Parathyroid adenoma (tissue), 2 donors: ENCODE data around the gene ATP5F1C.

Experiments
- H2AFZ ChIP-seq: fragments of 300-600 bp; sonication (generic); one replicate; pipeline ENCODE4 v1.7.0; 2017; ENCODE audit warnings: antibody characterized with exemption, mild to moderate bottlenecking
- H3K27ac ChIP-seq: fragments of 300-600 bp; sonication (generic); one replicate; pipeline ENCODE4 v1.7.0; 2017
- H3K27me3 ChIP-seq: fragments of 300-600 bp; sonication (generic); one replicate; pipeline ENCODE4 v1.7.0; 2017; ENCODE audit warnings: low read length; ENCODE audit not compliant: control insufficient read depth, insufficient read depth
- H3K36me3 ChIP-seq: fragments of 300-600 bp; sonication (generic); one replicate; pipeline ENCODE4 v1.7.0; 2017; ENCODE audit warnings: low read length; ENCODE audit not compliant: control insufficient read depth, insufficient read depth
- H3K4me1 ChIP-seq: fragments of 300-600 bp; sonication (generic); one replicate; pipeline ENCODE4 v1.7.0; 2017; ENCODE audit warnings: control low read depth
- H3K4me2 ChIP-seq: fragments of 300-600 bp; sonication (generic); one replicate; pipeline ENCODE4 v1.7.0; 2017; ENCODE audit warnings: low read length
- H3K4me3 ChIP-seq: fragments of 300-600 bp; sonication (generic); one replicate; pipeline ENCODE4 v1.7.0; 2017; ENCODE audit warnings: low read depth, low read length
- H3K79me2 ChIP-seq: fragments of 300-600 bp; sonication (generic); one replicate; pipeline ENCODE4 v1.7.0; 2017; ENCODE audit warnings: control low read depth
- H3K9ac ChIP-seq: fragments of 300-600 bp; sonication (generic); one replicate; pipeline ENCODE4 v1.7.0; 2017; ENCODE audit warnings: mild to moderate bottlenecking
- H3K9me3 ChIP-seq: fragments of 300-600 bp; sonication (generic); one replicate; pipeline ENCODE4 v1.7.0; 2017; ENCODE audit warnings: low read length; ENCODE audit not compliant: control insufficient read depth
- TF ChIP-seq, protein P1 (sequence below): fragments of 300-600 bp; sonication (generic); IDR thresholded peaks from one replicate; pipeline ENCODE4 v1.7.0; 2017; ENCODE audit warnings: antibody characterized with exemption, mild to moderate bottlenecking
- donor health status: primary hyperparathyroidism.

ATP5F1C gene

DNA sequence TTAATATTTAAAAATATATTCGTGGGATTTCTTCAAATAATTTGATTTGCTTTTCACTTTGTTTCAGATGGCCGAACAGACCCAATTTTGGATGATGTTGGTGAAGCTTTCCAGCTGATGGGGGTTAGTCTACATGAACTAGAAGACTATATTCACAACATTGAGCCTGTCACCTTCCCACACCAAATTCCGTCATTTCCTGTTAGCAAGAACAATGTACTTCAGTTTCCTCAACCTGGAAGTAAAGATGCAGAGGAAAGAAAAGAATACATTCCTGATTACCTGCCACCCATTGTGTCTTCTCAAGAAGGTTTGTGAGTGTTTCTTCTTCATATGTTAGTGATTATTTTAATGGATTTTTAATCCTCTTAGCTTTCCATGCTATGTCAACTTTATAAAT lies 36.3 kb downstream of the ATP5F1C start:
- Histone ChIP-seq H3K79me2 (peaks cover 50% of the 10 kb centered on the region), H2AFZ (no peak overlapping the region), H3K4me3 (no peak overlapping the region), H3K36me3 (no peaks in the 10 kb centered on the region), H3K27me3 (no peaks in the 10 kb centered on the region), H3K9ac (no peak overlapping the region), H3K4me2 (no peak overlapping the region), H3K27ac (no peak overlapping the region), H3K9me3 (no peaks in the 10 kb centered on the region), H3K4me1 (no peaks in the 10 kb centered on the region)
- TF ChIP-seq, protein P1, sequence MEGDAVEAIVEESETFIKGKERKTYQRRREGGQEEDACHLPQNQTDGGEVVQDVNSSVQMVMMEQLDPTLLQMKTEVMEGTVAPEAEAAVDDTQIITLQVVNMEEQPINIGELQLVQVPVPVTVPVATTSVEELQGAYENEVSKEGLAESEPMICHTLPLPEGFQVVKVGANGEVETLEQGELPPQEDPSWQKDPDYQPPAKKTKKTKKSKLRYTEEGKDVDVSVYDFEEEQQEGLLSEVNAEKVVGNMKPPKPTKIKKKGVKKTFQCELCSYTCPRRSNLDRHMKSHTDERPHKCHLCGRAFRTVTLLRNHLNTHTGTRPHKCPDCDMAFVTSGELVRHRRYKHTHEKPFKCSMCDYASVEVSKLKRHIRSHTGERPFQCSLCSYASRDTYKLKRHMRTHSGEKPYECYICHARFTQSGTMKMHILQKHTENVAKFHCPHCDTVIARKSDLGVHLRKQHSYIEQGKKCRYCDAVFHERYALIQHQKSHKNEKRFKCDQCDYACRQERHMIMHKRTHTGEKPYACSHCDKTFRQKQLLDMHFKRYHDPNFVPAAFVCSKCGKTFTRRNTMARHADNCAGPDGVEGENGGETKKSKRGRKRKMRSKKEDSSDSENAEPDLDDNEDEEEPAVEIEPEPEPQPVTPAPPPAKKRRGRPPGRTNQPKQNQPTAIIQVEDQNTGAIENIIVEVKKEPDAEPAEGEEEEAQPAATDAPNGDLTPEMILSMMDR: no peak

DNA sequence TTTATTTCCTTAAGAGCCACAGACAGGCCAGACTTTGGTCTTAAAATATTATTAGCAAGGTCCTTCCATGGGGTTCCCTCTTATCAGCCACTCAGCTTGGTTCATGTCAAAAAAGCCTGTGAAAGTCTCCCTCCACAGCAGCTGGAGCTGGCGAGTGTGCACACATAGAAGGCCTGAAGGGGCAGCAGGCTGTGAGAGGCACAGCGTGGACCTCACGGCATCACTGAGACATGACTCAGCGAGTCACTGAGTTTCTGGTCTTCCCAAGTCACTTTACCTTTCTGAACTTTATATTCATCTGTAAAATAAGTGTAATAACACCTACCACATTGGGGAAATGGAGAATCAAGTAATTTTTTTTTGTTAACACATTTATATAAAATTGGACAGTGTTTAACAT lies 39.0 kb downstream of the ATP5F1C start:
- Histone ChIP-seq H3K79me2 (peaks cover 41% of the 10 kb centered on the region), H2AFZ (no peak overlapping the region), H3K4me3 (no peak overlapping the region), H3K9ac (no peak overlapping the region), H3K4me2 (no peak overlapping the region), H3K36me3 (no peaks in the 10 kb centered on the region), H3K27me3 (no peaks in the 10 kb centered on the region), H3K27ac (no peak overlapping the region), H3K9me3 (no peaks in the 10 kb centered on the region), H3K4me1 (no peaks in the 10 kb centered on the region)
- TF ChIP-seq, protein P1: no peak

DNA sequence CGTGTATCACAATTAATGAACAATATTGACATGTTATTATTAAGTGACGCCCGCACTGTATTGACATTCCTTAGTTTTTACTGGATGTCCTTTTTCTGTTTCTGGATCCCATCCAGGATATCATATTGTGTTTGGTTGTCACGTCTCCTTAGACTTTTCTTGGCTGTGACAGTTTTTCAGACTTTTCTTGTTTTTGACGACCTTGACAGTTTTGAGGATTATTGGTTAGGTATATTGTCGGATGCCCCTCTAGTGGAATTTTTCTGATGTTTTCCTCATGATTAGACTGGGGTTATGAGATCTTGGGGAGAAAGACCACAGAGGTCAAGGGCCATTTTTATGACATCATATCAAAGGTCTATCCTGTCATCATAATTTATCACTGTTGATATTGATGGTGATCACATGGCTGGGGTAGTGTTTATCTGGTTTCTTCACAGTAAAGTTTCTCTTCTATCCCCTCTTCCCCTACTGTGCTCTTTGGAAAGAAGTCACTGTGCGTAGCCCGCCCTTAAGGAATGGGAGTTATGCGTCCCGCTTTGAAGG lies 41.4 kb downstream of the ATP5F1C start:
- Histone ChIP-seq H3K4me2 (no peak overlapping the region), H3K9ac (no peak overlapping the region), H3K27me3 (no peaks in the 10 kb centered on the region), H3K9me3 (no peaks in the 10 kb centered on the region), H3K4me3 (no peak overlapping the region), H3K79me2 (peaks cover 57% of the 10 kb centered on the region), H3K36me3 (no peaks in the 10 kb centered on the region), H3K4me1 (no peaks in the 10 kb centered on the region), H2AFZ (no peak overlapping the region), H3K27ac (no peak overlapping the region)
- TF ChIP-seq, protein P1: no peak

DNA sequence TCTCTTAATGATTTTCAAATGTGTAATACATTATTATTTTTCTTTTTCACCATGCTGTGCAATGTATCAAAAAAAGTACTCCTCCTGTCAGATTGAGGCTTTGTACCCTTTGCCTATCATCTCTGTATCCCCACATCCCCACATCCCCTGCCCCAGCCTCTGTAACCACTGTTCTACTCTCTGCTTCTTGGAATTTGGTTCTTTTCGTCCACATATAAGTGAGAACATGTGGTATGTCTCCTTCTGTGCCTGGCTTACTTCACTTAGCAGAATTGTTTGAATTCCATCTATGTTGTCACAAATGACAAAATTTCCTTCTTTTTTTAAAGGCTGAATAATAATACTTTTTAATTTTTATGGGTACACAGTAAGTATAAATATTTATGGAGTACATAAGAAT lies 44.1 kb downstream of the ATP5F1C start:
- peaks cover 61% of the 10 kb centered on the region for H3K79me2 ChIP-seq
- no peaks in the 10 kb centered on the region for H3K4me1 ChIP-seq
- no peak overlapping the region for H3K4me3 ChIP-seq
- H3K27me3 ChIP-seq: no peaks in the 10 kb centered on the region
- TF ChIP-seq, protein P1: no peak
- no peak overlapping the region for H3K4me2 ChIP-seq
- H3K36me3 ChIP-seq: no peaks in the 10 kb centered on the region
- no peak overlapping the region for H3K27ac ChIP-seq
- no peaks in the 10 kb centered on the region for H3K9me3 ChIP-seq
- no peak overlapping the region for H2AFZ ChIP-seq
- H3K9ac ChIP-seq: no peak overlapping the region

DNA sequence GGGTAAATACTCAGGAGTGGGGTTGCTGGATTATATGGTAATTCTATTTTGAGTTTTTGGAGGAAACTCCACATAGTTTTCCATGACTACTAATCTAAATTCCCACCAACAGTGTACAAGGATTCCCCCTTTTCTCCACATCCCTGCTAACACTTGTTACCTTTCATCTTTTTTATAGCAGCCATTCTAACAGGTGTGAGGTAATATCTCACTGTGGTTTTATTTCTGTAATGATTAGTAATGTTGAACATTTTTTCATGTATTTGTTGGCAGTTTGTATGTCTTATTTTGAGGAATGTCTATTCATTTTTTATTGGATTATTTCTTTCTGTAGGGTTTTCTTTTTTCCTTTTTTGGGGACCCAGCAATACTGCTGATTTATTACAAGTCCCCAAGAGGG lies 45.2 kb downstream of the ATP5F1C start:
- H3K27ac ChIP-seq: no peak overlapping the region
- TF ChIP-seq, protein P1: no peak
- H3K4me1 ChIP-seq: no peaks in the 10 kb centered on the region
- no peak overlapping the region for H2AFZ ChIP-seq
- H3K9me3 ChIP-seq: no peaks in the 10 kb centered on the region
- no peak overlapping the region for H3K4me2 ChIP-seq
- H3K4me3 ChIP-seq: no peak overlapping the region
- H3K36me3 ChIP-seq: no peaks in the 10 kb centered on the region
- H3K9ac ChIP-seq: no peak overlapping the region
- peaks cover 58% of the 10 kb centered on the region for H3K79me2 ChIP-seq
- no peaks in the 10 kb centered on the region for H3K27me3 ChIP-seq
